HUES6 (cell line): Measurements from ENCODE around the gene SPRR2G.
"Not testable (repeated sequence)": the region's sequence is repeated elsewhere in the genome, so short reads cannot be mapped to it uniquely, and the experiment has no call there.

ENCODE experiments used
- H3K27ac ChIP-seq: 2 replicates; pipeline ENCODE4 v1.7.0; 2013; ENCODE audit warnings: low read depth, mild to moderate bottlenecking, low read length, inconsistent platforms
- H3K27me3 ChIP-seq: 2 replicates; pipeline ENCODE4 v1.6.1; 2013; ENCODE audit warnings: low read length; ENCODE audit not compliant: control insufficient read depth, insufficient read depth
- H3K36me3 ChIP-seq: 2 replicates; pipeline ENCODE4 v1.6.1; 2013; ENCODE audit warnings: low read length; ENCODE audit not compliant: control insufficient read depth, insufficient read depth
- H3K4me1 ChIP-seq: 2 replicates; pipeline ENCODE4 v1.6.1; 2013; ENCODE audit warnings: low read length; ENCODE audit not compliant: control insufficient read depth, insufficient read depth
- H3K4me3 ChIP-seq: 2 replicates; pipeline ENCODE4 v1.5.1; 2013; ENCODE audit warnings: low read depth, low read length
- H3K9ac ChIP-seq: one replicate; pipeline ENCODE4 v1.6.1; 2013; ENCODE audit warnings: mild to moderate bottlenecking, low read length
- H3K9me3 ChIP-seq: 2 replicates; pipeline ENCODE4 v1.6.1; 2013; ENCODE audit warnings: low read depth, low read length; ENCODE audit not compliant: control insufficient read depth, insufficient read depth

Gene SPRR2G

DNA sequence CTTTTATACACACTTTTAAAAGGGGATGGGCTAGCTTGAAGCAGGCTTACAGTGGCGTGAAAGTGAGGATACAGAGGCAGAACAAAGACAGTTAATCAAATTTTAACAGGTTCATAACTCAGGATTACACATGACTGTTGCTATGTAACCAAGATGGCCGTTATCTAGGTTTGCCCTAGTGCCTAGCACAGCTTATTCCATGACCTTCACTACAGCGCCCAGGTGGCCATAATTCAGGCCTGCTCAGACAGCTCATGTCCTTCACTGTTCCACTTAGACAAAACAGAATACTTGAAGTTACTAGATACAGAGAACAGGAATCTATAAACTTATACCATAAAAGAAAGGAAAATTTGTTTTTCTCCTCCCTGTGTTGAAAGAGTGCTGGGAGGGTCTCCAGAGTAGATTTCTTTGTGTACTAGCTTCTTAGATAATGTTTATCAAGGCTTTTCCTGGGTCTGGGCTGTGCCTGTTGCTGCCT, 31.2 kb downstream of the SPRR2G start:
- H3K9me3 ChIP-seq: peaks cover 9% of the 10 kb centered on the region

GRCh38 chr1:153115264-153115663, 35.4 kb downstream of the SPRR2G start:
- not testable (repeated sequence) for H3K27me3 ChIP-seq, H3K27ac ChIP-seq, H3K9me3 ChIP-seq, H3K9ac ChIP-seq, H3K4me3 ChIP-seq, H3K36me3 ChIP-seq, H3K4me1 ChIP-seq

More for the DNA sequence above, 31.2 kb downstream of the SPRR2G start:
- Histone ChIP-seq H3K4me1 (peaks cover 10% of the 10 kb centered on the region; the same call in 1 of the 2 replicates), H3K27me3 (no peaks in the 10 kb centered on the region), H3K9ac (no peak overlapping the region), H3K36me3 (0 out of 2 replicates have a peak, but pooled peaks cover 1% of the 10 kb centered on the region), H3K27ac (no peak overlapping the region), H3K4me3 (no peak overlapping the region)

DNA sequence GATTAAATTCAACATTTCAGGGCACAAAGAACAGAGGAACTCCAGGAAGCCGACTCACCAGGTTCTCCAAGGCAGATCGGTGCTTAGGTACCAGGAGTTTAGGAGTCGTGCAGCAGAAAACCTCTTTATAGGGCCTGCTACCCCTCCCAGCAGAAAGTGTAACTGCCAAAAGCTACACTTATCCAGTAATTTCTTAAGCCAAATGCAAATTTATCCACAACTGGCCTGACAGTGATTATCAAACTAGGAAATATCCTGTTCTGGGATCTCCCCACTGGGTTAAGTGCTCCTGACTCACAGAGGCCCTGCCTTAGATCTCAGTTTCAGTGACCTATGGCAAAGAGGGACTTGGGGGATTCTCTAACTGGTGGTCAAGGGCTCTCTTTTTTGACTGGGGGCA, 37.3 kb downstream of the SPRR2G start, which contains the start of gene SPRR2F:
SPRR2F (minus strand) TSS at position 101 of the 400 bp plus-strand sequence. CDS start 783 bp downstream, outside the sequence.
- Histone ChIP-seq H3K36me3 (no peaks in the 10 kb centered on the region), H3K27ac (no peak within 1 kb of the TSS), H3K9me3 (no peaks in the 10 kb centered on the region), H3K4me3 (no peak within 1 kb of the TSS), H3K9ac (no peak within 1 kb of the TSS), H3K27me3 (no peaks in the 10 kb centered on the region), H3K4me1 (no peaks in the 10 kb centered on the region)

DNA sequence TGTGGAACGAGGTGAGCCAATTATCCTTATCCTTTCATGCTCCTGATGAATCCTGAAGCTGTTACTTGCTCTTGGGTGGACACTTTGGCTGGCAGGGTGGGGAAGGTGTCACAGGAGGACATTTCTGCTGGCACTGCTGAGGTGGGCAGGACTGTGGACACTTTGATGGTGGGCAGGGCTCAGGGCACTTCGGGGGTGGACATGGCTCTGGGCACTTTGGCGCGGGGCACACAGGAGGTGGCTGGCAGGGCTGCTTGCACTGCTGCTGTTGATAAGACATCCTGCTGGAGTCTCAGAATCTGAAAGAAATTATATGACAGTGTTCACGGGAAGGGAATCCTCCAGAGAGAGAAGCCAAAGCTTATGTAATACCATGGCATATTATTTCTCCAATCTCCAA, 38.2 kb downstream of the SPRR2G start:
- H3K27me3 ChIP-seq, H3K4me3 ChIP-seq: not testable (repeated sequence)

DNA sequence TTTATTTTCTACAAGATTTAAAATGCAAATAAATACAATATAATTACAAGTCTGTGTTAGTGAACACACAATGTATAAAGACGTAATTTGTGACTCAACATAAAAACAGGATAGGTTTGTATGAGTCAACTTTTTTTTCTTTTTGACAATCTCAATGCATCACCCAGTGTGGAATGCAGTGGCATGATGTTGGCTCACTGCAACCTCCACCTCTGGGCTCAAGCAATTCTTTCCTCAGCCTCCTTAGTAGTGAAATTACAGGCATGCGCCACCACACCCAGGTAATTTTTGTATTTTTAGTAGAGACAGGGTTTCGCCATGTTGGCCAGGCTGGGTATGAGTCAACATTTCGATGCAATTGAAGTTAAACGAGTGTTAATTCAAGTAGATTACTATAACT, 50.4 kb downstream of the SPRR2G start:
- Histone ChIP-seq H3K4me1 (no peaks in the 10 kb centered on the region), H3K9ac (no peak overlapping the region), H3K36me3 (no peaks in the 10 kb centered on the region), H3K9me3 (0 out of 2 replicates have a peak, but pooled peaks cover 2% of the 10 kb centered on the region), H3K4me3 (no peak overlapping the region), H3K27me3 (no peaks in the 10 kb centered on the region), H3K27ac (no peak overlapping the region)

More for the DNA sequence above, 38.2 kb downstream of the SPRR2G start:
- not testable (repeated sequence) for H3K36me3 ChIP-seq, H3K4me1 ChIP-seq, H3K9ac ChIP-seq, H3K9me3 ChIP-seq, H3K27ac ChIP-seq
